Measurements from ENCODE around the gene PIP4P1. TPM values are rescaled to one million over a fixed set of nuclear protein-coding genes. Genes with fewer than 3 reads are reported as not detected.

PIP4P1 gene
- polyA plus RNA-seq, 2 of the 4 experiments (the other 2 are of a cell fraction): 30.4 to 35.8 TPM

GRCh38 chr14:20412876-20413743, 48.1 kb downstream of the PIP4P1 start, which contains the start of gene TEP1 (continued):
- TF ChIP-seq FOSL2 (IDR thresholded peaks at IDR 0.05) (no peak), FOSL2 (CRISPR knock-in tag; IDR thresholded peaks at IDR 0.05) (no peak)

DNA sequence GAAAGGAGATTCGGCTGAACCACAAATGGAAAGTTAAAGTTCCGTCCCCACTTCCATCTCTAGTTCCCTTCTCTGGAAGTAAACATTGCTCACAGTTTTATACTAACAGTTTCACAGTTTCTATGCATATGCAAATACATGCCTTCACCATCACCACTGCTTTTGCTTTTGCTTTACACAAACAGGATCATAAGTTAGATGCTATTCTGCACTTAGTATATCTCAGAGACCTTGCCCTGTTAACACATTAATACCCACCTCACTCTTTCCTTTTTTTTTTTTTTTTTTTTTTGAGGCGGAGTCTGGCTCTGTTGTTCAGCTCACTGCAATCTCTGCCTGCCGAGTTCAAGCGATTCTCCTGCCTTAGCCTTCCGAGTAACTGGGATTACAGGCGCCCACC, 48.8 kb downstream of the PIP4P1 start:
- Histone ChIP-seq H3K9me3 (no peaks in the 10 kb centered on the region), H3K27ac (peak overlapping the region; percentile 95 to 96), H3K4me2 (peak overlapping the region; percentile 77), H3K4me3 (peak overlapping the region; percentile 61), H3K4me1 (peaks cover 10% of the 10 kb centered on the region; the same call in 2 of the 3 replicates)
- ChIA-PET POLR2A (interaction anchor here (0.6 to 3.0 kb wide), 12 partner anchors 8 to 270 kb away, joined by 3 to 20 read pairs (median 5); partner anchors contain the start of genes APEX1, OSGEP, PARP2 and PIP4P1), CTCF (interaction anchor here (1.2 to 1.5 kb wide), 2 partner anchors 9 to 43 kb away, joined by 3 to 5 read pairs; partner anchors contain the start of gene APEX1)
- ATAC-seq (peak in 1 of 2 experiments; percentile 3; a peak in 3 of 6 replicates), DNase-seq (ENCODE audit: low read depth in 1 of 2, low spot score in 1 of 2) (no peak), FAIRE-seq (no peak)
- 15% methylated on average over 7 of the region's 7 CpGs for WGBS (ENCODE audit: missing lambda C conversion rate)
- TF ChIP-seq CHD2 (IDR thresholded peaks at IDR 0.05; ENCODE audit: low read length, partially characterized antibody) (no peak), RARB (CRISPR knock-in tag; IDR thresholded peaks at IDR 0.05) (no peak), BCL3 (IDR thresholded peaks at IDR 0.05) (no peak), NR3C1 (IDR thresholded peaks at IDR 0.05) (no peak), CHD4 (IDR thresholded peaks at IDR 0.05; ENCODE audit: borderline replicate concordance) (no peak), ZSCAN20 (CRISPR knock-in tag; IDR thresholded peaks at IDR 0.05) (no peak), FOSB (CRISPR knock-in tag; IDR thresholded peaks at IDR 0.05) (no peak), ESRRA (IDR thresholded peaks at IDR 0.05; ENCODE audit: borderline replicate concordance, low read length) (no peak), MAX (IDR thresholded peaks at IDR 0.05) (no peak), CBX2 (IDR thresholded peaks at IDR 0.05; ENCODE audit: borderline replicate concordance, low read depth) (no peak), FOSL2 (IDR thresholded peaks at IDR 0.05) (no peak), FOSL2 (CRISPR knock-in tag; IDR thresholded peaks at IDR 0.05) (no peak), POLR2A (IDR thresholded peaks at IDR 0.05; ENCODE audit: low read length) (no peak), HDAC2 (IDR thresholded peaks at IDR 0.05) (no peak), SMC3 (IDR thresholded peaks at IDR 0.05) (no peak), MYC (IDR thresholded peaks at IDR 0.05; ENCODE audit: borderline replicate concordance, low read length) (no peak), TP53 (CRISPR knock-in tag; IDR thresholded peaks at IDR 0.05) (no peak)
- TF ChIP-seq, protein P1, sequence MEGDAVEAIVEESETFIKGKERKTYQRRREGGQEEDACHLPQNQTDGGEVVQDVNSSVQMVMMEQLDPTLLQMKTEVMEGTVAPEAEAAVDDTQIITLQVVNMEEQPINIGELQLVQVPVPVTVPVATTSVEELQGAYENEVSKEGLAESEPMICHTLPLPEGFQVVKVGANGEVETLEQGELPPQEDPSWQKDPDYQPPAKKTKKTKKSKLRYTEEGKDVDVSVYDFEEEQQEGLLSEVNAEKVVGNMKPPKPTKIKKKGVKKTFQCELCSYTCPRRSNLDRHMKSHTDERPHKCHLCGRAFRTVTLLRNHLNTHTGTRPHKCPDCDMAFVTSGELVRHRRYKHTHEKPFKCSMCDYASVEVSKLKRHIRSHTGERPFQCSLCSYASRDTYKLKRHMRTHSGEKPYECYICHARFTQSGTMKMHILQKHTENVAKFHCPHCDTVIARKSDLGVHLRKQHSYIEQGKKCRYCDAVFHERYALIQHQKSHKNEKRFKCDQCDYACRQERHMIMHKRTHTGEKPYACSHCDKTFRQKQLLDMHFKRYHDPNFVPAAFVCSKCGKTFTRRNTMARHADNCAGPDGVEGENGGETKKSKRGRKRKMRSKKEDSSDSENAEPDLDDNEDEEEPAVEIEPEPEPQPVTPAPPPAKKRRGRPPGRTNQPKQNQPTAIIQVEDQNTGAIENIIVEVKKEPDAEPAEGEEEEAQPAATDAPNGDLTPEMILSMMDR (IDR thresholded peaks at IDR 0.05): no peak

- peaks cover 9% of the 10 kb centered on the region; the same call in 2 of the 3 replicates for H3K4me1 ChIP-seq
- FAIRE-seq: no peak
- no peak for ATAC-seq
- H3K27ac ChIP-seq: no peak overlapping the region
- no peak overlapping the region for H3K4me3 ChIP-seq
- ChIA-PET CTCF (interaction anchor here (0.6 to 2.2 kb wide), 3 partner anchors 13 to 282 kb away, joined by 3 to 6 read pairs (median 4); no protein-coding TSS in a partner anchor), POLR2A (no interaction called here)
- H3K4me2 ChIP-seq: no peak overlapping the region
- 55% methylated on average over 2 of the region's 2 CpGs for WGBS (ENCODE audit: missing lambda C conversion rate)
- TF ChIP-seq, protein P1 (IDR thresholded peaks at IDR 0.05): no peak
- TF ChIP-seq TP53 (CRISPR knock-in tag; IDR thresholded peaks at IDR 0.05) (no peak), HOXA7 (CRISPR knock-in tag; IDR thresholded peaks at IDR 0.05) (no peak), GATA3 (IDR thresholded peaks at IDR 0.05; ENCODE audit: borderline replicate concordance) (no peak), RARB (CRISPR knock-in tag; IDR thresholded peaks at IDR 0.05) (no peak)
- no peaks in the 10 kb centered on the region for H3K9me3 ChIP-seq
- DNase-seq (ENCODE audit: low read depth in 1 of 2, low spot score in 1 of 2): no peak
Observed at GRCh38 chr14:20409226-20409625, 52.0 kb downstream of the PIP4P1 start.
